GM12878 (cell line): ENCODE measurements around the gene CCDC117. TPM values are rescaled to one million over a fixed set of nuclear protein-coding genes. Genes with fewer than 3 reads are reported as not detected.

Experiments
- ATF3 ChIP-seq: IDR thresholded peaks from 2 replicates; pipeline ENCODE4 v1.6.1; 2011; ENCODE audit warnings: low read depth, mild to moderate bottlenecking, low read length, moderate library complexity, borderline replicate concordance; ENCODE audit errors: extremely low read depth
- CBX5 ChIP-seq: sonication (generic); IDR thresholded peaks from 2 replicates; pipeline ENCODE4 v1.6.1; 2016; ENCODE audit warnings: low read depth, moderate library complexity, mild to moderate bottlenecking, inconsistent platforms
- E4F1 ChIP-seq: fragments of 450-650 bp; IDR thresholded peaks from 2 replicates; pipeline ENCODE4 v1.6.1; 2018; ENCODE audit warnings: borderline replicate concordance, mild to moderate bottlenecking; ENCODE audit not compliant: partially characterized antibody
- HDGF ChIP-seq: fragments of 450-650 bp; IDR thresholded peaks from 2 replicates; pipeline ENCODE4 v1.6.1; 2016; ENCODE audit warnings: antibody characterized with exemption
- MAX ChIP-seq: IDR thresholded peaks from 2 replicates; pipeline ENCODE4 v1.6.1; 2012; ENCODE audit warnings: low read depth, low read length, improper control_type of control experiment
- NR2F1 ChIP-seq: fragments of 450-650 bp; conservative IDR thresholded peaks from 2 replicates; pipeline ENCODE4 v1.6.1; 2017; ENCODE audit warnings: mild to moderate bottlenecking
- POLR2A ChIP-seq: IDR thresholded peaks from 2 replicates; pipeline ENCODE4 v1.6.1; 2011; ENCODE audit warnings: low read depth, mild to moderate bottlenecking, low read length
- POLR2AphosphoS5 ChIP-seq: IDR thresholded peaks from 2 replicates; pipeline ENCODE4 v1.6.1; 2011; ENCODE audit warnings: mild to moderate bottlenecking, low read length, inconsistent platforms
- RBBP5 ChIP-seq: fragments of 200-600 bp; sonication (generic); conservative IDR thresholded peaks from 2 replicates; pipeline ENCODE4 v1.6.1; 2016
- REST ChIP-seq: IDR thresholded peaks from 2 replicates; pipeline ENCODE4 v1.6.1; 2012; ENCODE audit warnings: mild to moderate bottlenecking, low read depth, low read length
- SPI1 ChIP-seq: IDR thresholded peaks from 2 replicates; pipeline ENCODE4 v1.6.1; 2011; ENCODE audit warnings: low read depth, mild to moderate bottlenecking, low read length, moderate library complexity, borderline replicate concordance; ENCODE audit not compliant: insufficient read depth
- STAT1 ChIP-seq: fragments of 450-650 bp; conservative IDR thresholded peaks from 2 replicates; pipeline ENCODE4 v1.6.1; 2014; ENCODE audit warnings: antibody characterized with exemption, mild to moderate bottlenecking
- TAF1 ChIP-seq: IDR thresholded peaks from 2 replicates; pipeline ENCODE4 v1.6.1; 2011; ENCODE audit warnings: mild to moderate bottlenecking, low read depth, low read length, borderline replicate concordance
- TARDBP ChIP-seq: IDR thresholded peaks from 2 replicates; pipeline ENCODE4 v1.6.1; 2016; ENCODE audit warnings: borderline replicate concordance
- ZNF207 ChIP-seq: fragments of 450-650 bp; IDR thresholded peaks from 2 replicates; pipeline ENCODE4 v1.6.1; 2014; ENCODE audit warnings: antibody characterized with exemption, mild to moderate bottlenecking, borderline replicate concordance
- ZNF592 ChIP-seq: fragments of 450-650 bp; IDR thresholded peaks from 2 replicates; pipeline ENCODE4 v1.6.1; 2017; ENCODE audit warnings: mild to moderate bottlenecking, moderate library complexity
- polyA plus RNA-seq, 11 experiments: library from polyadenylated mRNA; depleted of rRNA in 4 of 11; unstranded in 6 of 11; stranded (reverse) in 5 of 11; fragments of >200 nt; fragmentation: Nextera tagmentation in 4 of 11; fragmentation: Illumina TruSeq in 1 of 11; extraction: Ambion mirVana in 4 of 11; extraction: Trizol in 1 of 11; gene quantifications; 1 replicate in 1 of 11; 2 replicates in 10 of 11; pipeline versions ENCODE4 v1.2.1 to v1.2.3, GENCODE V29; 2011 to 2016; ENCODE audit warnings: inconsistent platforms in 2 of 11, missing spikeins in 2 of 11, low read depth in 1 of 11
- total RNA-seq, 4 experiments: library from RNA; depleted of rRNA in 3 of 4; stranded (reverse); fragments of >200 nt in 3 of 4; fragmentation: Illumina TruSeq in 1 of 4; extraction: Trizol in 1 of 4; gene quantifications; 2 replicates each; pipeline versions ENCODE4 v1.2.1 to v1.2.3, GENCODE V29; 2013 to 2021

CCDC117 gene
- total and polyA plus RNA-seq, 10 of the 15 experiments (the other 5 are each of a cell fraction or from before 2014, with no cell fraction given), result 6.3 to 32.2 (median 20.6) TPM

GRCh38 chr22:28792491-28793383 lies 20.2 kb downstream of the CCDC117 start (continued):
- TF ChIP-seq ATF3 (no peak), MAX (no peak), POLR2AphosphoS5 (peak; percentile 32; the same call in 1 of the 2 replicates), STAT1 (no peak), REST (no peak), POLR2A (peak; percentile 61), SPI1 (no peak), TAF1 (no peak), RBBP5 (no peak), HDGF (no peak), NR2F1 (peak; percentile 21), ZNF592 (no peak), TARDBP (no peak), CBX5 (no peak), ZNF207 (no peak), E4F1 (no peak)
